WTC11 (cell line): Measurements from ENCODE around the gene RHOT1.

Experiments used
- ATF1 ChIP-seq: sonication (generic); formaldehyde crosslinking; IDR thresholded peaks from 2 replicates; pipeline ENCODE4 v1.8.1; 2023; ENCODE audit warnings: mild to moderate bottlenecking, moderate library complexity, missing genetic modification reagents
- CREB1 ChIP-seq: sonication (generic); formaldehyde crosslinking; IDR thresholded peaks from 2 replicates; pipeline ENCODE4 v1.8.0; 2023; ENCODE audit warnings: mild to moderate bottlenecking, missing genetic modification reagents
- CTCF ChIP-seq: fragments of 200-600 bp; IDR thresholded peaks from 2 replicates; pipeline ENCODE4 v1.8.0; 2022; ENCODE audit warnings: antibody characterized with exemption
- ELF4 ChIP-seq: sonication (generic); formaldehyde crosslinking; IDR thresholded peaks from 2 replicates; pipeline ENCODE4 v1.8.1; 2022; ENCODE audit warnings: low read depth, mild to moderate bottlenecking, moderate library complexity, missing genetic modification reagents
- FOXP1 ChIP-seq: sonication (generic); formaldehyde crosslinking; IDR thresholded peaks from 2 replicates; pipeline ENCODE4 v1.8.0; 2022; ENCODE audit warnings: missing genetic modification reagents, mild to moderate bottlenecking, moderate library complexity, borderline replicate concordance
- FOXP4 ChIP-seq: sonication (generic); formaldehyde crosslinking; IDR thresholded peaks from 2 replicates; pipeline ENCODE4 v1.8.0; 2022; ENCODE audit warnings: mild to moderate bottlenecking, missing genetic modification reagents
- JAZF1 ChIP-seq: fragments of 250-450 bp; sonication (Bioruptor Pico); IDR thresholded peaks from 2 replicates; pipeline ENCODE4 v1.9.0; 2021; ENCODE audit warnings: moderate library complexity, mild to moderate bottlenecking, inconsistent platforms
- MAX ChIP-seq: sonication (generic); formaldehyde crosslinking; IDR thresholded peaks from 2 replicates; pipeline ENCODE4 v1.8.0; 2022; ENCODE audit warnings: mild to moderate bottlenecking, missing genetic modification reagents
- MYBL2 ChIP-seq: sonication (generic); formaldehyde crosslinking; IDR thresholded peaks from 2 replicates; pipeline ENCODE4 v1.8.1; 2023; ENCODE audit warnings: mild to moderate bottlenecking, moderate library complexity, missing genetic modification reagents
- NR3C1 ChIP-seq: sonication (generic); formaldehyde crosslinking; conservative IDR thresholded peaks from 2 replicates; pipeline ENCODE4 v1.8.1; 2023; ENCODE audit warnings: low read depth, mild to moderate bottlenecking, missing genetic modification reagents
- TEAD4 ChIP-seq: sonication (generic); formaldehyde crosslinking; IDR thresholded peaks from 2 replicates; pipeline ENCODE4 v1.8.0; 2022; ENCODE audit warnings: mild to moderate bottlenecking, missing genetic modification reagents
- ZBTB21 ChIP-seq: sonication (generic); formaldehyde crosslinking; IDR thresholded peaks from 2 replicates; pipeline ENCODE4 v1.8.1; 2023; ENCODE audit warnings: mild to moderate bottlenecking, missing genetic modification reagents, borderline replicate concordance
- TF ChIP-seq, protein P1 (sequence below): sonication (generic); formaldehyde crosslinking; IDR thresholded peaks from 2 replicates; pipeline ENCODE4 v1.8.0; 2022; ENCODE audit warnings: missing genetic modification reagents

- no peak for TF ChIP-seq CTCF
- no peak for TF ChIP-seq ZBTB21 (CRISPR knock-in tag)
- TF ChIP-seq ELF4: no peak
- TF ChIP-seq, protein P1, sequence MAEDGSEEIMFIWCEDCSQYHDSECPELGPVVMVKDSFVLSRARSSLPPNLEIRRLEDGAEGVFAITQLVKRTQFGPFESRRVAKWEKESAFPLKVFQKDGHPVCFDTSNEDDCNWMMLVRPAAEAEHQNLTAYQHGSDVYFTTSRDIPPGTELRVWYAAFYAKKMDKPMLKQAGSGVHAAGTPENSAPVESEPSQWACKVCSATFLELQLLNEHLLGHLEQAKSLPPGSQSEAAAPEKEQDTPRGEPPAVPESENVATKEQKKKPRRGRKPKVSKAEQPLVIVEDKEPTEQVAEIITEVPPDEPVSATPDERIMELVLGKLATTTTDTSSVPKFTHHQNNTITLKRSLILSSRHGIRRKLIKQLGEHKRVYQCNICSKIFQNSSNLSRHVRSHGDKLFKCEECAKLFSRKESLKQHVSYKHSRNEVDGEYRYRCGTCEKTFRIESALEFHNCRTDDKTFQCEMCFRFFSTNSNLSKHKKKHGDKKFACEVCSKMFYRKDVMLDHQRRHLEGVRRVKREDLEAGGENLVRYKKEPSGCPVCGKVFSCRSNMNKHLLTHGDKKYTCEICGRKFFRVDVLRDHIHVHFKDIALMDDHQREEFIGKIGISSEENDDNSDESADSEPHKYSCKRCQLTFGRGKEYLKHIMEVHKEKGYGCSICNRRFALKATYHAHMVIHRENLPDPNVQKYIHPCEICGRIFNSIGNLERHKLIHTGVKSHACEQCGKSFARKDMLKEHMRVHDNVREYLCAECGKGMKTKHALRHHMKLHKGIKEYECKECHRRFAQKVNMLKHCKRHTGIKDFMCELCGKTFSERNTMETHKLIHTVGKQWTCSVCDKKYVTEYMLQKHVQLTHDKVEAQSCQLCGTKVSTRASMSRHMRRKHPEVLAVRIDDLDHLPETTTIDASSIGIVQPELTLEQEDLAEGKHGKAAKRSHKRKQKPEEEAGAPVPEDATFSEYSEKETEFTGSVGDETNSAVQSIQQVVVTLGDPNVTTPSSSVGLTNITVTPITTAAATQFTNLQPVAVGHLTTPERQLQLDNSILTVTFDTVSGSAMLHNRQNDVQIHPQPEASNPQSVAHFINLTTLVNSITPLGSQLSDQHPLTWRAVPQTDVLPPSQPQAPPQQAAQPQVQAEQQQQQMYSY: no peak
- no peak for TF ChIP-seq ATF1 (CRISPR knock-in tag)
- no peak for TF ChIP-seq MAX (CRISPR knock-in tag)
- TF ChIP-seq NR3C1: no peak
- no peak for TF ChIP-seq FOXP1 (CRISPR knock-in tag)
- no peak for TF ChIP-seq TEAD4
- no peak for TF ChIP-seq CREB1
- TF ChIP-seq JAZF1: no peak
- no peak for TF ChIP-seq FOXP4
- TF ChIP-seq MYBL2 (CRISPR knock-in tag): no peak
These were observed 81.4 kb downstream of the RHOT1 start for GRCh38 chr17:32223703-32224102.
